RWPE1 (cell line): ENCODE results near the gene ELOVL2.

Source experiments
- CTCF ChIA-PET: fragments of 350-600 bp; sonication (Branson Sonifier 250); formaldehyde crosslinking; extraction: SDS; loops from one replicate; lab custom pipeline; 2021; lab: Yijun Ruan, JAX
- POLR2A ChIA-PET: fragments of 400-600 bp; formaldehyde crosslinking; extraction: SDS; loops from one replicate; lab custom pipeline; 2020; ENCODE audit warnings: antibody characterized with exemption; ENCODE audit not compliant: low non-redundant PET; lab: Yijun Ruan, JAX
- DNase-seq: peaks from one replicate; pipeline ENCODE4 v3.0.0; 2012; ENCODE audit warnings: low spot score
- H3K27ac ChIP-seq: fragments of 450-650 bp; 2 replicates; pipeline ENCODE4 v1.5.1; 2017
- CTCF ChIP-seq: fragments of 450-650 bp; conservative IDR thresholded peaks from 2 replicates; pipeline ENCODE4 v1.5.1; 2017; ENCODE audit warnings: low read depth, mild to moderate bottlenecking

ELOVL2 gene

GRCh38 chr6:11028959-11029358 lies 15.1 kb downstream of the ELOVL2 start:
- H3K27ac ChIP-seq = no peak overlapping the region
- no peak for TF ChIP-seq CTCF
- ChIA-PET CTCF (no interaction called here), POLR2A (no interaction called here)
- DNase-seq = no peak

- TF ChIP-seq CTCF = no peak
- DNase-seq = no peak
- POLR2A ChIA-PET = no interaction called here
- CTCF ChIA-PET = interaction anchor here (0.6 kb wide), 1 partner anchor 20 kb away, joined by 4 read pairs; no protein-coding TSS in a partner anchor
- no peak overlapping the region for H3K27ac ChIP-seq
Measured at GRCh38 chr6:11027565-11028110, 16.5 kb downstream of the ELOVL2 start.

GRCh38 chr6:11025921-11026635 lies 18.0 kb downstream of the ELOVL2 start:
- ChIA-PET POLR2A (no interaction called here), CTCF (interaction anchor here (0.6 kb wide), 1 partner anchor 1194 kb away, joined by 3 read pairs; no protein-coding TSS in a partner anchor)
- no peak for TF ChIP-seq CTCF
- DNase-seq = no peak
- H3K27ac ChIP-seq = no peak overlapping the region

GRCh38 chr6:11025130-11025529 lies 19.0 kb downstream of the ELOVL2 start:
- ChIA-PET POLR2A (no interaction called here), CTCF (interaction anchor here (0.6 kb wide), 1 partner anchor 8 kb away, joined by 3 read pairs; no protein-coding TSS in a partner anchor)
- TF ChIP-seq CTCF = no peak
- H3K27ac ChIP-seq = no peak overlapping the region
- no peak for DNase-seq

- POLR2A ChIA-PET = no interaction called here
- CTCF ChIA-PET = interaction anchor here (0.6 kb wide), 2 partner anchors 13 to 494 kb away, joined by 3 read pairs; no protein-coding TSS in a partner anchor
- DNase-seq = no peak
- no peak overlapping the region for H3K27ac ChIP-seq
- no peak for TF ChIP-seq CTCF
Measured at GRCh38 chr6:11023032-11023431, 21.1 kb downstream of the ELOVL2 start.

GRCh38 chr6:11021714-11022113 lies 22.4 kb downstream of the ELOVL2 start:
- CTCF ChIA-PET = no interaction called here
- DNase-seq = no peak
- TF ChIP-seq CTCF = no peak
- no peak overlapping the region for H3K27ac ChIP-seq
- POLR2A ChIA-PET = no interaction called here
